AG09319 (cell line): ENCODE measurements around the gene CRELD1.

Source experiments
- DNase-seq: peaks from one replicate; pipeline ENCODE4 v3.0.0-alpha.2; 2010; ENCODE audit warnings: low read depth; ENCODE audit errors: extremely low read depth
- TF ChIP-seq, protein P1 (sequence below): IDR thresholded peaks from 2 replicates; pipeline ENCODE4 v1.5.1; 2011; ENCODE audit warnings: low read depth, mild to moderate bottlenecking, inconsistent platforms, low read length, moderate library complexity

The CRELD1 gene, protein sequence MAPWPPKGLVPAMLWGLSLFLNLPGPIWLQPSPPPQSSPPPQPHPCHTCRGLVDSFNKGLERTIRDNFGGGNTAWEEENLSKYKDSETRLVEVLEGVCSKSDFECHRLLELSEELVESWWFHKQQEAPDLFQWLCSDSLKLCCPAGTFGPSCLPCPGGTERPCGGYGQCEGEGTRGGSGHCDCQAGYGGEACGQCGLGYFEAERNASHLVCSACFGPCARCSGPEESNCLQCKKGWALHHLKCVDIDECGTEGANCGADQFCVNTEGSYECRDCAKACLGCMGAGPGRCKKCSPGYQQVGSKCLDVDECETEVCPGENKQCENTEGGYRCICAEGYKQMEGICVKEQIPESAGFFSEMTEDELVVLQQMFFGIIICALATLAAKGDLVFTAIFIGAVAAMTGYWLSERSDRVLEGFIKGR

DNA sequence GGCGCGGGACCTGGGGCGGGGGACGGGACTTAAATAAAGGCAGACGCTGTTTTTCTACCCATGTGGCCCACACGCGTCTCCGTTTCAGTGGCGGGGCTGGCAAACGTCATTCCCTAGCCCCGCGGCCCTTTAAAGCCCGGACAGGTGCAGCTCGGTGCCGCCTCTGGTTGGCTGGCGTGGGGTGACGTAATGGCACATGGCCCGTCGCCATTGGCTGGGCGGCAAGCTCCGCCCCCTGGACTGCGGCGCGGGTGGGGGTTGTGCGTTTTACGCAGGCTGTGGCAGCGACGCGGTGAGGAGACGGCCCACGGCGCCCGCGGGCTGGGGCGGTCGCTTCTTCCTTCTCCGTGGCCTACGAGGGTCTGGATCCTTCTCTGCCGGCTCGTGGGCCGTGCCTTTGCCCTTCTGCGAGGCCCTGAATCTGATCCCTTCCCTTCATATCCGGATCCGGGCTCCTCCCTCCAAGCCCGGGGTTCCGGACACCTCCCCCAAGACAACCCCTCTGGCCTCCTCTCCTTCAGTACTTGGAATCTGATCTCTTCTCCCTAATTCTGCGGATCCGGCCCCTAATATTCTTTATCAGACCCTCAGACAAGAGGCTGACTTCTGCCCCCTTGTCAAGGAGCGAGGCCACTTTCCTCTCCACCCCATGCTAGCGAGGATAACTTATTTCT is at the start of gene CRELD1:
TSS of gene CRELD1 (plus strand) at position 274 of the 674 bp plus-strand sequence. CDS start 605 bp downstream, outside the sequence.
- TF ChIP-seq, protein P1, sequence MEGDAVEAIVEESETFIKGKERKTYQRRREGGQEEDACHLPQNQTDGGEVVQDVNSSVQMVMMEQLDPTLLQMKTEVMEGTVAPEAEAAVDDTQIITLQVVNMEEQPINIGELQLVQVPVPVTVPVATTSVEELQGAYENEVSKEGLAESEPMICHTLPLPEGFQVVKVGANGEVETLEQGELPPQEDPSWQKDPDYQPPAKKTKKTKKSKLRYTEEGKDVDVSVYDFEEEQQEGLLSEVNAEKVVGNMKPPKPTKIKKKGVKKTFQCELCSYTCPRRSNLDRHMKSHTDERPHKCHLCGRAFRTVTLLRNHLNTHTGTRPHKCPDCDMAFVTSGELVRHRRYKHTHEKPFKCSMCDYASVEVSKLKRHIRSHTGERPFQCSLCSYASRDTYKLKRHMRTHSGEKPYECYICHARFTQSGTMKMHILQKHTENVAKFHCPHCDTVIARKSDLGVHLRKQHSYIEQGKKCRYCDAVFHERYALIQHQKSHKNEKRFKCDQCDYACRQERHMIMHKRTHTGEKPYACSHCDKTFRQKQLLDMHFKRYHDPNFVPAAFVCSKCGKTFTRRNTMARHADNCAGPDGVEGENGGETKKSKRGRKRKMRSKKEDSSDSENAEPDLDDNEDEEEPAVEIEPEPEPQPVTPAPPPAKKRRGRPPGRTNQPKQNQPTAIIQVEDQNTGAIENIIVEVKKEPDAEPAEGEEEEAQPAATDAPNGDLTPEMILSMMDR, result no peak

DNA sequence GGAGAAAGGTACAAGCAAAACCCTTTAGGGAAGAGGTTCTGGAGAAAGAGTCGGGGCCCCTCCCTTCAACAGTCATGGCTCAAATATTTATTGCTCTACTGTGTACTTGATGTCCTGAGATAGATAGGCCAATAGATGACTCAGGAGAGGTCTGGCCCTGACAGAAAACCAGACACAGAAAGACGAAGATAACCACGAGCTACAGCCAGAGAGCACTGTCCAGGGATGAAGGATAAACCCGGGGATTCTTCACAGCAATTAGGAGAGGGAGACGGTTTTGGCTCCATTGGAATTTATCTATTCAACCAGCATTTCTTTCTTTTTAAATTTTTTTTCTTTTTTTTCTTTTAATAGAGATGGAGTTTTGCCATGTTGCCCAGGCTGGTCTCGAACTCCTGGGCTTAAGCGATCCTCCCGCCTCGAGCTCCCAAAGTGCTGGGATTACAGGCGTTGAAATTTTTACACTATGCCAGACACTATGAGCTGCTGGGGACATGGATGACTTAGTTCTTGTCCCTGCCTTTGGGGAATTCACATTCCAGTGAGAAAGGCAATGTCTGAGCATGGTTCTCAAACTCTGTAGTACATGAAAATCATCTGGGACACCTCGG is 49.0 kb upstream of the CRELD1 start:
- DNase-seq, result no peak

More for the DNA sequence above, at the start of gene CRELD1:
- DNase-seq, result peak; percentile 76

DNA sequence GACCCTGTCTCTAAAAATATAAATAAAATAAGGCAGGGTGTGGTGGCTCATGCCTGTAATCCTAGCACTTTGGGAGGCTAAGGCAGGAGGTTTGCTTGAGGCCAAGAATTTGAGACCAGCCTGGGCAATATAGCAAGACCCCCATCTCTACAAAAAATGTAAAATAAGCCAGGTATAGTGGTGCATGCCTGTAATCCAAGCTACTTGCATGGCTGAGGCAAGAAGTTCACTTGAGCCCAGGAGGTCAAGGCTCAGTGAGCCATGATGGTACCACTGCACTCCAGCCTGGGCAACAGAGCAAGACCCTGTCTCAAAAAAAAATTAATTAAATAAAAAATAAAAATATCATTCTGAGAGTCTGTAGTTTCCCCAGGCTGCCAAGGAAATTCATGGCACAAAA is 47.3 kb upstream of the CRELD1 start:
- TF ChIP-seq, protein P1, result no peak
- DNase-seq, result no peak

More for the DNA sequence above, 49.0 kb upstream of the CRELD1 start:
- TF ChIP-seq, protein P1, result no peak; the same call in 1 of the 2 replicates

DNA sequence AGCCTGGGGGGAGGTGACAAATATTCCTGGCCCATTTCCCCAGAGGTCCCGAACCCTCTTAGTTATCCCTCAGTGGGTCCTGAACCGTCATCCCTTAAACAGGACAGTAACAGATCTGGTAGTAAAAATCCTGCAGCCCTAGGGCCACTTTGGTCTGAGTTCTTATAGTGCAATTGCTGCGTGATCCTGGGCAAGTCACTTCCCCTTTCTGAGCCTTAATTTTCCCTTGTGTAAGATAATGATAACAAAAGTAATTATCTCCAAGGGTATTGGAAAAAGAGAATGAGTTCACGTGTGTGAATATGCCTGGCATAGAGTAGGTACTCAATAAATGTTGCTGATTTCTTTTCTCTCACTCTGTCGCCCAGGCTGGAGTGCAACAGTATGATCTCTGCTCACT is 46.2 kb upstream of the CRELD1 start:
- TF ChIP-seq, protein P1, result no peak
- no peak for DNase-seq

DNA sequence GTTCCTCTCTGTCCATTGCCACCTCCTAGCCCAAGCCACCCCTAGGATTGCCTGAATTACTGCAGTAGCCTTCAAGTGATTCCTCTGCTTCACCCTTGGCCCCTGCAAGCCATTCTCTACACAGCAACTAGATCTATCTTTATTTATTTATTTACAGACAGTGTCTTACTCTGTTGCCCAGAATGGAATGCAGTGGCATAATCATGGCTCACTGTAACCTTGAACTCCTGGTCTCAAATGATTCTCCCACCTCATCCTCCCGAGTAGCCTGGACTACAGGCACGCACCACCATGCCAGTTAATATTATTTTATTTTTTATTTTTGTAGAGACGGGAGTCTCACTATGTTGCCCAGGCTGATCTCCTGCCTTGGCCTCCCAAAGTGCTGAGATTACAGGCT is 45.1 kb upstream of the CRELD1 start:
- TF ChIP-seq, protein P1, result no peak
- no peak for DNase-seq

DNA sequence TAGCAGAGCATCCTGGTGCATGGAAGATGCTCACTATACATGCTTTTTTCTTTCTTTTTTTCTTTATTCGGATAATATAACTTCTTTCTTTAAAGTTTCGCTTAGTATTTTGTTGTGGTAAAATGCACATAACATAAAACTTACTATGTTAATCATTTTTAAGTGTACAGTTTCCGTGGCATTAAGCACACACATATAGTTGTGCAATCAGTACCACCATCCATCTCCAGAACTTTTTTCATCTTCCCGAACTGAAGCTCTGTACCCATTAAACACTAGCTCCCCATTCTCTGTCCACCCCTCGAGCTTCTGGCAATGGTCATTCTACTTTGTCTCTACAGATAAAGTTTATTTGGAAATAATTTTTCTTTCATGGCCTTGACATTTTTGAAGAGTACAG is 44.2 kb upstream of the CRELD1 start:
- no peak for DNase-seq
- TF ChIP-seq, protein P1, result no peak
